IMR-90 (cell line): Measurements from ENCODE around the gene STON2.

Source experiments
- CTCF ChIP-seq: conservative IDR thresholded peaks from 2 replicates; pipeline ENCODE4 v1.5.1; 2012; ENCODE audit warnings: mild to moderate bottlenecking, low read depth, low read length, improper control_type of control experiment
- NFE2L2 ChIP-seq: fragments of 150-350 bp; IDR thresholded peaks from 2 replicates; pipeline ENCODE4 v1.6.1; 2016; ENCODE audit warnings: low read depth, mild to moderate bottlenecking, low read length
- POLR2A ChIP-seq: IDR thresholded peaks from 2 replicates; pipeline ENCODE4 v1.6.1; 2012; ENCODE audit warnings: mild to moderate bottlenecking, low read depth, low read length
- RAD21 ChIP-seq: IDR thresholded peaks from 2 replicates; pipeline ENCODE4 v1.6.1; 2012; ENCODE audit warnings: low read length, improper control_type of control experiment
- RFX5 ChIP-seq: IDR thresholded peaks from 2 replicates; pipeline ENCODE4 v1.8.0; 2012; ENCODE audit warnings: low read depth, mild to moderate bottlenecking, low read length, moderate library complexity
- SMC3 ChIP-seq: fragments of 150-350 bp; IDR thresholded peaks from 2 replicates; pipeline ENCODE4 v1.6.1; 2016; ENCODE audit warnings: low read depth, mild to moderate bottlenecking, antibody characterized with exemption, low read length, moderate library complexity

- TF ChIP-seq POLR2A (no peak), CTCF (no peak), NFE2L2 (no peak), SMC3 (no peak), RFX5 (no peak), RAD21 (no peak)
Observed at GRCh38 chr14:81392976-81393643, 7.0 kb downstream of the STON2 start.
